Neural cell (in vitro differentiated cells): ENCODE results near the gene EREG. TPM values are rescaled to one million over a fixed set of nuclear protein-coding genes. Genes with fewer than 3 reads are reported as not detected.

Source experiments
- H2AFZ ChIP-seq: fragments of 200-600, 300-800 bp; sonication (generic), shearing (Covaris generic); 2 replicates; pipeline ENCODE4 v1.6.0; 2014; ENCODE audit warnings: low read depth, mild to moderate bottlenecking, antibody characterized with exemption, low read length, moderate library complexity
- H3F3A ChIP-seq: fragments of 200-600 bp; shearing (Covaris generic); 2 replicates; pipeline ENCODE4 v1.6.1; 2016; ENCODE audit warnings: mild to moderate bottlenecking, moderate library complexity, mixed read lengths, antibody characterized with exemption, low read length; ENCODE audit not compliant: insufficient read depth, poor library complexity, severe bottlenecking
- H3K27ac ChIP-seq: fragments of 200-600, 300-800 bp; sonication (generic), shearing (Covaris generic); 2 replicates; pipeline ENCODE4 v1.5.1; 2014; ENCODE audit warnings: mild to moderate bottlenecking, low read length, moderate library complexity
- H3K27me3 ChIP-seq: fragments of 300-800, 200-600 bp; sonication (generic), shearing (Covaris generic); 2 replicates; pipeline ENCODE4 v1.6.0; 2014; ENCODE audit warnings: mild to moderate bottlenecking, low read depth, low read length, moderate library complexity; ENCODE audit not compliant: insufficient read depth
- H3K36me3 ChIP-seq: fragments of 300-800, 200-600 bp; sonication (generic), shearing (Covaris generic); 2 replicates; pipeline ENCODE4 v1.5.1; 2014; ENCODE audit warnings: mild to moderate bottlenecking, antibody characterized with exemption, low read length, moderate library complexity; ENCODE audit not compliant: insufficient read depth
- H3K4me2 ChIP-seq: fragments of 300-800, 200-600 bp; sonication (generic), shearing (Covaris generic); 2 replicates; pipeline ENCODE4 v1.6.0; 2014; ENCODE audit warnings: mild to moderate bottlenecking, low read length
- H3K4me3 ChIP-seq: fragments of 300-800, 200-600 bp; sonication (generic), shearing (Covaris generic); 2 replicates; pipeline ENCODE4 v1.5.1; 2014; ENCODE audit warnings: mild to moderate bottlenecking, low read length, moderate library complexity
- H3K79me2 ChIP-seq: fragments of 200-600 bp; shearing (Covaris generic); replicated peaks from 2 replicates; pipeline ENCODE4 v1.6.0; 2014; ENCODE audit warnings: mild to moderate bottlenecking, low read length, moderate library complexity; ENCODE audit not compliant: insufficient read depth
- H3K9ac ChIP-seq: fragments of 300-800, 200-600 bp; sonication (generic), shearing (Covaris generic); 2 replicates; pipeline ENCODE4 v1.6.1; 2016; ENCODE audit warnings: mild to moderate bottlenecking, low read length, mixed read lengths
- H3K9me2 ChIP-seq: fragments of 200-600 bp; shearing (Covaris generic); 2 replicates; pipeline ENCODE4 v1.6.1; 2016; ENCODE audit warnings: mild to moderate bottlenecking, low read length, mixed read lengths; ENCODE audit not compliant: insufficient read depth
- H3K9me3 ChIP-seq: fragments of 200-600, 300-800 bp; sonication (generic), shearing (Covaris generic); 2 replicates; pipeline ENCODE4 v1.6.1; 2016; ENCODE audit warnings: mild to moderate bottlenecking, mixed run types, low read length, moderate library complexity, mixed read lengths
- H4K20me1 ChIP-seq: fragments of 200-600 bp; shearing (Covaris generic); 2 replicates; pipeline ENCODE4 v1.6.1; 2016; ENCODE audit warnings: mild to moderate bottlenecking, mixed run types; ENCODE audit not compliant: insufficient read depth
- CTCF ChIP-seq: fragments of 450-650 bp; IDR thresholded peaks from 2 replicates; pipeline ENCODE4 v1.5.1; 2014; ENCODE audit warnings: antibody characterized with exemption, mild to moderate bottlenecking, moderate library complexity; ENCODE audit not compliant: poor library complexity, severe bottlenecking
- EP300 ChIP-seq: fragments of 450-650 bp; conservative IDR thresholded peaks from 2 replicates; pipeline ENCODE4 v1.6.1; 2014; ENCODE audit warnings: antibody characterized with exemption, mild to moderate bottlenecking, moderate library complexity; ENCODE audit not compliant: poor library complexity, severe bottlenecking
- EZH2 ChIP-seq: fragments of 200-600, 300-800 bp; shearing (Covaris generic), sonication (generic); IDR thresholded peaks from 2 replicates; pipeline ENCODE4 v1.6.1; 2014; ENCODE audit warnings: antibody characterized with exemption, low read length, borderline replicate concordance, mild to moderate bottlenecking; ENCODE audit not compliant: insufficient read depth, poor library complexity, severe bottlenecking
- MXI1 ChIP-seq: fragments of 450-650 bp; conservative IDR thresholded peaks from 2 replicates; pipeline ENCODE4 v1.6.1; 2014; ENCODE audit warnings: antibody characterized with exemption, mild to moderate bottlenecking; ENCODE audit not compliant: poor library complexity, severe bottlenecking
- POLR2AphosphoS5 ChIP-seq: IDR thresholded peaks from 2 replicates; pipeline ENCODE4 v1.6.1; 2012
- RAD21 ChIP-seq: fragments of 450-650 bp; conservative IDR thresholded peaks from 2 replicates; pipeline ENCODE4 v1.6.1; 2014; ENCODE audit warnings: antibody characterized with exemption, mild to moderate bottlenecking, moderate library complexity
- SMC3 ChIP-seq: fragments of 450-650 bp; conservative IDR thresholded peaks from 2 replicates; pipeline ENCODE4 v1.6.1; 2014; ENCODE audit warnings: antibody characterized with exemption, mild to moderate bottlenecking, moderate library complexity; ENCODE audit not compliant: poor library complexity
- TAF1 ChIP-seq: IDR thresholded peaks from 2 replicates; pipeline ENCODE4 v1.6.1; 2012; ENCODE audit warnings: low read depth
- polyA plus RNA-seq: library from polyadenylated mRNA; depleted of rRNA; stranded (reverse); fragments of >200 nt; gene quantifications from 2 replicates; pipeline ENCODE4 v1.2.3, GENCODE V29; 2014
- TF ChIP-seq, protein P1 (sequence below): IDR thresholded peaks from 2 replicates; pipeline ENCODE4 v1.6.1; 2012; ENCODE audit warnings: borderline replicate concordance

EREG gene
- polyA plus RNA-seq, 1 donor from 2014 or later: not detected

DNA sequence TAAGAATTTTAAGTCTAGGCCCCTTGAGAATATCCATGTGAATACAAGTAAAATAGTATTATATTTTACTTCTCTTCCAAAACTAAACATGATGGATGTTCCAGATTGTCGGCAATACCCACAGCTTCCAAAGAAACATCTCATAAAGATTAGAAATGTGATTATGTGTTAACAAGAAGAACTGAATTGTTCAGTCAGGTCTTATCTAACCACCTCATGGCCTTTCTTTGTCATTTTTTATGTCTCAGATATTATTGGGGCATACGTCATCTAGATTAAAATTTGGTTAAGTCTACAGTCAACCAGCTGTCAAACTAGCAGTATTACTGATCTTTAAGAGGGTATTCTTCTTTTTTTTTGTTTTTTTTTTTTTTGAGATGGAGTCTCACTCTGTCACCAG, 46.7 kb upstream of the EREG start:
- Histone ChIP-seq H2AFZ (no peak overlapping the region), H3K27me3 (no peaks in the 10 kb centered on the region), H3K9me3 (no peaks in the 10 kb centered on the region), H4K20me1 (no peaks in the 10 kb centered on the region), H3K9me2 (no peaks in the 10 kb centered on the region), H3K79me2 (no peaks in the 10 kb centered on the region), H3K4me3 (no peak overlapping the region), H3F3A (no peaks in the 10 kb centered on the region), H3K4me2 (no peak overlapping the region), H3K36me3 (no peaks in the 10 kb centered on the region), H3K9ac (no peak overlapping the region), H3K27ac (no peak overlapping the region)
- TF ChIP-seq CTCF: no peak
- no peak for TF ChIP-seq EZH2
- no peak for TF ChIP-seq POLR2AphosphoS5
- no peak for TF ChIP-seq EP300
- no peak for TF ChIP-seq RAD21
- no peak for TF ChIP-seq SMC3
- no peak for TF ChIP-seq TAF1

GRCh38 chr4:74319470-74319869, 45.5 kb upstream of the EREG start:
- Histone ChIP-seq H3K9ac (no peak overlapping the region), H3K36me3 (no peaks in the 10 kb centered on the region), H3K4me3 (no peak overlapping the region), H3K9me3 (no peaks in the 10 kb centered on the region), H3K79me2 (no peaks in the 10 kb centered on the region), H3K27me3 (no peaks in the 10 kb centered on the region), H2AFZ (no peak overlapping the region), H4K20me1 (no peaks in the 10 kb centered on the region), H3F3A (no peaks in the 10 kb centered on the region), H3K9me2 (no peaks in the 10 kb centered on the region), H3K4me2 (no peak overlapping the region), H3K27ac (no peak overlapping the region)
- TF ChIP-seq CTCF: no peak
- TF ChIP-seq EZH2: no peak
- no peak for TF ChIP-seq RAD21
- no peak for TF ChIP-seq POLR2AphosphoS5
- TF ChIP-seq MXI1: no peak
- TF ChIP-seq EP300: no peak
- TF ChIP-seq SMC3: no peak
- no peak for TF ChIP-seq TAF1
- TF ChIP-seq, protein P1, sequence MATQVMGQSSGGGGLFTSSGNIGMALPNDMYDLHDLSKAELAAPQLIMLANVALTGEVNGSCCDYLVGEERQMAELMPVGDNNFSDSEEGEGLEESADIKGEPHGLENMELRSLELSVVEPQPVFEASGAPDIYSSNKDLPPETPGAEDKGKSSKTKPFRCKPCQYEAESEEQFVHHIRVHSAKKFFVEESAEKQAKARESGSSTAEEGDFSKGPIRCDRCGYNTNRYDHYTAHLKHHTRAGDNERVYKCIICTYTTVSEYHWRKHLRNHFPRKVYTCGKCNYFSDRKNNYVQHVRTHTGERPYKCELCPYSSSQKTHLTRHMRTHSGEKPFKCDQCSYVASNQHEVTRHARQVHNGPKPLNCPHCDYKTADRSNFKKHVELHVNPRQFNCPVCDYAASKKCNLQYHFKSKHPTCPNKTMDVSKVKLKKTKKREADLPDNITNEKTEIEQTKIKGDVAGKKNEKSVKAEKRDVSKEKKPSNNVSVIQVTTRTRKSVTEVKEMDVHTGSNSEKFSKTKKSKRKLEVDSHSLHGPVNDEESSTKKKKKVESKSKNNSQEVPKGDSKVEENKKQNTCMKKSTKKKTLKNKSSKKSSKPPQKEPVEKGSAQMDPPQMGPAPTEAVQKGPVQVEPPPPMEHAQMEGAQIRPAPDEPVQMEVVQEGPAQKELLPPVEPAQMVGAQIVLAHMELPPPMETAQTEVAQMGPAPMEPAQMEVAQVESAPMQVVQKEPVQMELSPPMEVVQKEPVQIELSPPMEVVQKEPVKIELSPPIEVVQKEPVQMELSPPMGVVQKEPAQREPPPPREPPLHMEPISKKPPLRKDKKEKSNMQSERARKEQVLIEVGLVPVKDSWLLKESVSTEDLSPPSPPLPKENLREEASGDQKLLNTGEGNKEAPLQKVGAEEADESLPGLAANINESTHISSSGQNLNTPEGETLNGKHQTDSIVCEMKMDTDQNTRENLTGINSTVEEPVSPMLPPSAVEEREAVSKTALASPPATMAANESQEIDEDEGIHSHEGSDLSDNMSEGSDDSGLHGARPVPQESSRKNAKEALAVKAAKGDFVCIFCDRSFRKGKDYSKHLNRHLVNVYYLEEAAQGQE: no peak
